Mesenchymal stem cell (in vitro differentiated cells and primary cell): ENCODE results near the gene HMBS.

Experiments used
- DNase-seq: peaks from one replicate; pipeline ENCODE4 v3.0.0-alpha.2; 2013
- H2AFZ ChIP-seq: one replicate; pipeline ENCODE4 v1.6.1; 2013; ENCODE audit warnings: low read depth, mild to moderate bottlenecking, control low read depth, inconsistent platforms, low read length, moderate library complexity
- H2AK5ac ChIP-seq: 2 replicates; pipeline ENCODE4 v1.6.1; 2013; ENCODE audit warnings: low read length, moderate library complexity, mild to moderate bottlenecking, inconsistent platforms; ENCODE audit not compliant: severe bottlenecking
- H2BK120ac ChIP-seq: one replicate; pipeline ENCODE4 v1.6.1; 2013; ENCODE audit warnings: low read depth, mild to moderate bottlenecking, inconsistent platforms, low read length, moderate library complexity
- H2BK12ac ChIP-seq, 2 experiments: one replicate each; pipeline ENCODE4 v1.6.1; 2013; ENCODE audit warnings: inconsistent platforms in 2 of 2, low read length in 2 of 2, mild to moderate bottlenecking in 2 of 2, moderate library complexity in 2 of 2, control low read depth in 1 of 2
- H2BK15ac ChIP-seq: one replicate; pipeline ENCODE4 v1.6.1; 2013; ENCODE audit warnings: mild to moderate bottlenecking, low read depth, inconsistent platforms; ENCODE audit not compliant: poor library complexity, severe bottlenecking
- H2BK5ac ChIP-seq: 2 replicates; pipeline ENCODE4 v1.6.1; 2013; ENCODE audit warnings: low read depth, mild to moderate bottlenecking, low read length, control low read depth, inconsistent platforms; ENCODE audit not compliant: poor library complexity, severe bottlenecking
- H3K14ac ChIP-seq, 2 experiments: one replicate each; pipeline ENCODE4 v1.6.1; 2013; ENCODE audit warnings: inconsistent platforms in 2 of 2, low read length in 2 of 2, control low read depth in 1 of 2, mild to moderate bottlenecking in 1 of 2, moderate library complexity in 1 of 2
- H3K18ac ChIP-seq, 2 experiments: one replicate each; pipeline ENCODE4 v1.6.1; 2013; ENCODE audit warnings: inconsistent platforms in 2 of 2, low read length in 2 of 2, control low read depth in 1 of 2, low read depth in 1 of 2, mild to moderate bottlenecking in 1 of 2
- H3K23ac ChIP-seq, 2 experiments: one replicate each; pipeline ENCODE4 v1.6.1; 2013; ENCODE audit warnings: inconsistent platforms in 2 of 2, low read length in 2 of 2, mild to moderate bottlenecking in 2 of 2, moderate library complexity in 2 of 2, control low read depth in 1 of 2
- H3K27ac ChIP-seq: 2 replicates; pipeline ENCODE4 v1.5.1; 2013; ENCODE audit warnings: mild to moderate bottlenecking, moderate library complexity, low read length, control low read depth, inconsistent platforms; ENCODE audit not compliant: poor library complexity, severe bottlenecking
- H3K27me3 ChIP-seq, 2 experiments: 2 replicates each; pipeline versions ENCODE4 v1.6.1 to v1.7.0; 2013; ENCODE audit warnings: low read length in 2 of 2, mild to moderate bottlenecking in 2 of 2, moderate library complexity in 2 of 2, control low read depth in 1 of 2, inconsistent platforms in 1 of 2; ENCODE audit not compliant: control insufficient read depth in 1 of 2, insufficient read depth in 1 of 2
- H3K36me3 ChIP-seq, 2 experiments: 2 replicates each; pipeline versions ENCODE4 v1.6.1 to v1.7.0; 2013; ENCODE audit warnings: low read length in 2 of 2, control low read depth in 1 of 2, inconsistent platforms in 1 of 2, low read depth in 1 of 2, mild to moderate bottlenecking in 1 of 2; ENCODE audit not compliant: insufficient read depth in 2 of 2, control insufficient read depth in 1 of 2
- H3K4ac ChIP-seq, 2 experiments: one replicate each; pipeline ENCODE4 v1.6.1; 2013; ENCODE audit warnings: inconsistent platforms in 2 of 2, low read length in 2 of 2, mild to moderate bottlenecking in 2 of 2, moderate library complexity in 2 of 2, control low read depth in 1 of 2, low read depth in 1 of 2
- H3K4me1 ChIP-seq: 2 replicates; pipeline ENCODE4 v1.6.1; 2013; ENCODE audit warnings: low read depth, low read length, control low read depth; ENCODE audit not compliant: control insufficient read depth, insufficient read depth
- H3K4me2 ChIP-seq: 2 replicates; pipeline ENCODE4 v1.6.1; 2013; ENCODE audit warnings: low read length, mild to moderate bottlenecking, inconsistent platforms; ENCODE audit not compliant: poor library complexity, severe bottlenecking
- H3K4me3 ChIP-seq, 2 experiments: 2 replicates each; pipeline versions ENCODE4 v1.5.1 to v1.7.0; 2013; ENCODE audit warnings: low read length in 2 of 2, mild to moderate bottlenecking in 2 of 2, control low read depth in 1 of 2, low read depth in 1 of 2; ENCODE audit not compliant: insufficient read depth in 1 of 2
- H3K79me1 ChIP-seq: replicated peaks from 2 replicates; pipeline ENCODE4 v1.6.1; 2013; ENCODE audit warnings: mild to moderate bottlenecking, control low read depth, low read length, inconsistent platforms; ENCODE audit not compliant: poor library complexity, severe bottlenecking
- H3K9ac ChIP-seq: 2 replicates; pipeline ENCODE4 v1.7.0; 2013; ENCODE audit warnings: mild to moderate bottlenecking, low read length, moderate library complexity
- H3K9me3 ChIP-seq: 2 replicates; pipeline ENCODE4 v1.7.0; 2013; ENCODE audit warnings: mild to moderate bottlenecking, low read length; ENCODE audit not compliant: control insufficient read depth
- H4K8ac ChIP-seq: one replicate; pipeline ENCODE4 v1.6.1; 2013; ENCODE audit warnings: inconsistent platforms, mild to moderate bottlenecking, low read length, moderate library complexity
- H4K91ac ChIP-seq: one replicate; pipeline ENCODE4 v1.6.1; 2013; ENCODE audit warnings: mild to moderate bottlenecking, low read length, inconsistent platforms
- WGBS: methylation state at CpG from one replicate; pipeline ENCODE4 v1.1.7; 2013; ENCODE audit warnings: mixed read lengths; 5-methylcytosine and 5-hydroxymethylcytosine counted together

Gene HMBS

GRCh38 chr11:119067371-119068222 is 17.1 kb upstream of the HMBS start, which contains the start of gene VPS11:
Gene VPS11, plus strand, starts transcription at chr11:119067818. Its CDS starts 6 bp downstream, at chr11:119067824.
- Histone ChIP-seq H3K36me3 (peaks cover 19 to 30% of the 10 kb centered on the region in 2 experiments), H2BK15ac (no peak within 1 kb of the TSS), H3K9ac (peak within 1 kb of the TSS; percentile 98), H3K23ac (peak within 1 kb of the TSS in 1 of 2 experiments; percentile 72), H2BK5ac (peak within 1 kb of the TSS; percentile 48), H3K4ac (peak within 1 kb of the TSS; percentile 19 to 96), H4K8ac (peak within 1 kb of the TSS; percentile 77), H3K27ac (peak within 1 kb of the TSS; percentile 64), H4K91ac (peak within 1 kb of the TSS; percentile 36), H3K4me1 (peaks cover 3% of the 10 kb centered on the region), H2AK5ac (no peak within 1 kb of the TSS), H3K18ac (peak within 1 kb of the TSS; percentile 23 to 97), H3K27me3 (no peaks in the 10 kb centered on the region), H3K4me3 (peak within 1 kb of the TSS; percentile 84 to 98), H3K4me2 (peak within 1 kb of the TSS; percentile 71), H2BK12ac (peak within 1 kb of the TSS in 1 of 2 experiments; percentile 42), H3K9me3 (no peaks in the 10 kb centered on the region), H3K14ac (peak within 1 kb of the TSS in 1 of 2 experiments; percentile 95), H2AFZ (peak within 1 kb of the TSS; percentile 100), H3K79me1 (peaks cover 21% of the 10 kb centered on the region), H2BK120ac (no peak within 1 kb of the TSS)
- WGBS, result under 1% methylated on average over 48 of the region's 49 CpGs
- peak; percentile 97 for DNase-seq

GRCh38 chr11:119077839-119078238 is 6.8 kb upstream of the HMBS start:
- 97% methylated on average over 11 of the region's 11 CpGs for WGBS

GRCh38 chr11:119078675-119079420 is 5.8 kb upstream of the HMBS start:
- Histone ChIP-seq H4K91ac (no peak overlapping the region), H3K36me3 (peaks cover 60 to 73% of the 10 kb centered on the region in 2 experiments), H3K23ac (no peak overlapping the region), H3K4me2 (no peak overlapping the region), H3K4me1 (no peaks in the 10 kb centered on the region), H2AFZ (no peak overlapping the region), H3K14ac (peak overlapping the region in 1 of 2 experiments; percentile 53), H3K27ac (no peak overlapping the region), H4K8ac (no peak overlapping the region), H2AK5ac (no peak overlapping the region), H3K4ac (no peak overlapping the region), H2BK12ac (no peak overlapping the region), H2BK5ac (no peak overlapping the region), H3K9ac (no peak overlapping the region), H3K27me3 (no peaks in the 10 kb centered on the region), H3K4me3 (no peak overlapping the region), H3K79me1 (peaks cover 1% of the 10 kb centered on the region), H3K9me3 (no peaks in the 10 kb centered on the region), H2BK15ac (no peak overlapping the region), H2BK120ac (no peak overlapping the region), H3K18ac (no peak overlapping the region)
- no peak for DNase-seq
- 93% methylated on average over 17 of the region's 19 CpGs for WGBS

More at GRCh38 chr11:119077839-119078238, 6.8 kb upstream of the HMBS start:
- Histone ChIP-seq H4K91ac (no peak overlapping the region), H3K4me2 (no peak overlapping the region), H3K14ac (no peak overlapping the region), H2BK12ac (no peak overlapping the region), H2BK5ac (no peak overlapping the region), H3K27me3 (no peaks in the 10 kb centered on the region), H3K27ac (no peak overlapping the region), H2BK120ac (no peak overlapping the region), H2BK15ac (no peak overlapping the region), H2AFZ (no peak overlapping the region), H3K4me3 (no peak overlapping the region), H3K4ac (no peak overlapping the region), H3K18ac (no peak overlapping the region), H3K9me3 (no peaks in the 10 kb centered on the region), H3K79me1 (peaks cover 7% of the 10 kb centered on the region), H3K23ac (no peak overlapping the region), H3K36me3 (peaks cover 69 to 83% of the 10 kb centered on the region in 2 experiments), H3K9ac (no peak overlapping the region), H4K8ac (no peak overlapping the region), H2AK5ac (no peak overlapping the region), H3K4me1 (no peaks in the 10 kb centered on the region)
- DNase-seq, result no peak
